Liver (tissue), 9 donors: Measurements from ENCODE around the gene MORC4. TPM values are rescaled to one million over a fixed set of nuclear protein-coding genes. Genes with fewer than 3 reads are reported as not detected.

ENCODE experiments used
- DNase-seq: peaks from one replicate; pipeline ENCODE4 v3.0.0-alpha.2; 2017; ENCODE audit warnings: low spot score
- H3K27ac ChIP-seq, 2 donors: one replicate each; pipeline ENCODE4 v1.7.0; 2013; ENCODE audit warnings: inconsistent platforms in 2 of 2, low read length in 2 of 2, control low read depth in 1 of 2, low read depth in 1 of 2, mild to moderate bottlenecking in 1 of 2
- H3K27me3 ChIP-seq, 4 donors: one replicate each; pipeline versions ENCODE4 v1.6.1 to v1.7.0; 2013; ENCODE audit warnings: low read length in 3 of 4, inconsistent platforms in 1 of 4, mild to moderate bottlenecking in 1 of 4, moderate library complexity in 1 of 4; ENCODE audit not compliant: control insufficient read depth in 4 of 4, insufficient read depth in 4 of 4
- H3K36me3 ChIP-seq, 4 donors: one replicate each; pipeline versions ENCODE4 v1.6.1 to v1.7.0; 2013; ENCODE audit warnings: low read length in 3 of 4, mild to moderate bottlenecking in 3 of 4, low read depth in 1 of 4, moderate library complexity in 1 of 4; ENCODE audit not compliant: control insufficient read depth in 4 of 4, insufficient read depth in 3 of 4
- H3K4me1 ChIP-seq, 4 donors: one replicate each; pipeline versions ENCODE4 v1.6.1 to v1.7.0; 2013; ENCODE audit warnings: low read length in 3 of 4, mild to moderate bottlenecking in 3 of 4, moderate library complexity in 1 of 4; ENCODE audit not compliant: control insufficient read depth in 4 of 4, insufficient read depth in 4 of 4
- H3K4me3 ChIP-seq, 3 donors: one replicate each; pipeline versions ENCODE4 v1.6.1 to v1.7.0; 2013; ENCODE audit warnings: low read length in 3 of 3, control low read depth in 1 of 3, low read depth in 1 of 3, mild to moderate bottlenecking in 1 of 3
- H3K9ac ChIP-seq, 2 donors: one replicate each; pipeline ENCODE4 v1.7.0; 2013; ENCODE audit warnings: low read length in 2 of 2, mild to moderate bottlenecking in 2 of 2, moderate library complexity in 2 of 2, control low read depth in 1 of 2, low read depth in 1 of 2
- H3K9me3 ChIP-seq, 4 donors: one replicate each; pipeline versions ENCODE4 v1.6.1 to v1.7.0; 2013; ENCODE audit warnings: low read length in 3 of 4; ENCODE audit not compliant: control insufficient read depth in 4 of 4
- EGR1 ChIP-seq, 2 donors: IDR thresholded peaks; 2 replicates each; pipeline ENCODE4 v1.6.1; 2016 to 2018; ENCODE audit warnings: antibody characterized with exemption in 2 of 2, low read depth in 2 of 2
- FOXA2 ChIP-seq: IDR thresholded peaks from 2 replicates; pipeline ENCODE4 v1.6.1; 2016; ENCODE audit warnings: antibody characterized with exemption
- GABPA ChIP-seq, 2 donors: IDR thresholded peaks in 1 of 2; conservative IDR thresholded peaks in 1 of 2; 2 replicates each; pipeline ENCODE4 v1.6.1; 2016; ENCODE audit warnings: antibody characterized with exemption in 2 of 2, mild to moderate bottlenecking in 1 of 2, moderate library complexity in 1 of 2
- HNF4A ChIP-seq, 2 donors: conservative IDR thresholded peaks; 2 replicates each; pipeline ENCODE4 v1.6.1; 2016; ENCODE audit warnings: antibody characterized with exemption in 2 of 2, mild to moderate bottlenecking in 2 of 2
- JUND ChIP-seq, 2 donors: IDR thresholded peaks; 2 replicates each; pipeline ENCODE4 v1.6.1; 2016; ENCODE audit warnings: antibody characterized with exemption in 2 of 2
- NR2F2 ChIP-seq: IDR thresholded peaks from 2 replicates; pipeline ENCODE4 v1.6.1; 2016; ENCODE audit warnings: antibody characterized with exemption
- RAD21 ChIP-seq, 2 donors: IDR thresholded peaks; 2 replicates each; pipeline ENCODE4 v1.6.1; 2016; ENCODE audit warnings: antibody characterized with exemption in 2 of 2, mild to moderate bottlenecking in 2 of 2
- RXRA ChIP-seq, 2 donors: IDR thresholded peaks; 2 replicates each; pipeline ENCODE4 v1.6.1; 2017 to 2018; ENCODE audit warnings: antibody characterized with exemption in 2 of 2, mild to moderate bottlenecking in 1 of 2
- SP1 ChIP-seq: IDR thresholded peaks from 2 replicates; pipeline ENCODE4 v1.6.1; 2018; ENCODE audit warnings: antibody characterized with exemption, mild to moderate bottlenecking
- YY1 ChIP-seq: IDR thresholded peaks from 2 replicates; pipeline ENCODE4 v1.6.1; 2016; ENCODE audit warnings: antibody characterized with exemption, mild to moderate bottlenecking
- WGBS: extraction: QIAGEN DNeasy Blood & Tissue Kit; methylation state at CpG from one replicate; pipeline ENCODE4 v1.1.7; 2013; 5-methylcytosine and 5-hydroxymethylcytosine counted together
- polyA plus RNA-seq, 2 donors: library from polyadenylated mRNA; stranded (reverse) in 1 of 2; unstranded in 1 of 2; fragments of 200-250 nt in 1 of 2; fragments of >200 nt in 1 of 2; fragmentation: Nextera tagmentation in 1 of 2; extraction: Ambion mirVana in 1 of 2; gene quantifications; one replicate each; pipeline versions ENCODE4 v1.2.1 to v1.2.3, GENCODE V29; 2013 to 2015
- total RNA-seq, 2 donors: library from RNA; depleted of rRNA; stranded (reverse); fragments of >200 nt; gene quantifications; one replicate each; pipeline ENCODE4 v1.2.3, GENCODE V29; 2014
- TF ChIP-seq, protein P1 (sequence below): fragments of 150-350 bp; IDR thresholded peaks from 2 replicates; pipeline ENCODE4 v1.5.1; 2017; ENCODE audit warnings: improper control_type of control experiment, low read depth, low read length; ENCODE audit not compliant: missing input control
- TF ChIP-seq, protein P2 (sequence below): IDR thresholded peaks from 2 replicates; pipeline ENCODE4 v1.6.1; 2016; ENCODE audit warnings: antibody characterized with exemption
- TF ChIP-seq, protein P3 (sequence below): IDR thresholded peaks from 2 replicates; pipeline ENCODE4 v1.6.1; 2016; ENCODE audit warnings: antibody characterized with exemption
- donor health status: healthy.
- donor health status: healthy.
- donor health status: healthy.
- donor health status: healthy.
- donor health status: healthy.

The MORC4 gene
- total and polyA plus RNA-seq, 4 donors, result 5.8 to 11.0 (median 8.4) TPM

DNA sequence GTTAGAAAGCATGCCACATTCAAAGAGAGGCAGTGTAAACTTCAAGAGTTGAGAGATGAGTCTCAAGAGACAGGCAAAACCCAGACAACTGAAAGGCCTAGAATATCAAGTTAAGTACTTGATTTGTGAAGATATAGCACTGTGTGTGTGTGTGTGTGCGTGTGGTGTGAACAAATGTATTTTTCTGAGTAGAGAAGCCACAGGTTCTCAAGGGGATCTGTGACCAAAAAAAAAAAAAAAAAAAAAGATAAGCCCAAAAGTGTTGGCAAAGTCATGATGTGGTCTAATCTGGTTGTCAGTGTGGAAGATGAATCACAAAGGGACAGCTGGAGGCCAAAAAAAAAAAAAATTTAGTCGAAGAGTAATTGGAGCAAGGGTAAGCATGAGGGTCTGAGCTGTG lies 100.7 kb downstream of the MORC4 start:
- no peak for DNase-seq
- H3K27me3 ChIP-seq, result peaks cover 0 to 3% (median 0%) of the 10 kb centered on the region in 4 donors
- no peaks in the 10 kb centered on the region for H3K9me3 ChIP-seq
- no peaks in the 10 kb centered on the region for H3K36me3 ChIP-seq
- H3K27ac ChIP-seq, result peak overlapping the region; percentile 78 to 95
- H3K4me1 ChIP-seq, result peaks cover 0 to 41% (median 31%) of the 10 kb centered on the region in 4 donors
- H3K4me3 ChIP-seq, result no peak overlapping the region
- TF ChIP-seq RAD21 (IDR thresholded peaks at IDR 0.05) (no peak), EGR1 (IDR thresholded peaks at IDR 0.05; ENCODE audit: low read depth in 2 of 2) (no peak), JUND (IDR thresholded peaks at IDR 0.05) (no peak), NR2F2 (no peak), RXRA (IDR thresholded peaks at IDR 0.05) (no peak), FOXA2 (no peak)
- TF ChIP-seq, protein P1, sequence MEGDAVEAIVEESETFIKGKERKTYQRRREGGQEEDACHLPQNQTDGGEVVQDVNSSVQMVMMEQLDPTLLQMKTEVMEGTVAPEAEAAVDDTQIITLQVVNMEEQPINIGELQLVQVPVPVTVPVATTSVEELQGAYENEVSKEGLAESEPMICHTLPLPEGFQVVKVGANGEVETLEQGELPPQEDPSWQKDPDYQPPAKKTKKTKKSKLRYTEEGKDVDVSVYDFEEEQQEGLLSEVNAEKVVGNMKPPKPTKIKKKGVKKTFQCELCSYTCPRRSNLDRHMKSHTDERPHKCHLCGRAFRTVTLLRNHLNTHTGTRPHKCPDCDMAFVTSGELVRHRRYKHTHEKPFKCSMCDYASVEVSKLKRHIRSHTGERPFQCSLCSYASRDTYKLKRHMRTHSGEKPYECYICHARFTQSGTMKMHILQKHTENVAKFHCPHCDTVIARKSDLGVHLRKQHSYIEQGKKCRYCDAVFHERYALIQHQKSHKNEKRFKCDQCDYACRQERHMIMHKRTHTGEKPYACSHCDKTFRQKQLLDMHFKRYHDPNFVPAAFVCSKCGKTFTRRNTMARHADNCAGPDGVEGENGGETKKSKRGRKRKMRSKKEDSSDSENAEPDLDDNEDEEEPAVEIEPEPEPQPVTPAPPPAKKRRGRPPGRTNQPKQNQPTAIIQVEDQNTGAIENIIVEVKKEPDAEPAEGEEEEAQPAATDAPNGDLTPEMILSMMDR, result no peak
- TF ChIP-seq, protein P2, sequence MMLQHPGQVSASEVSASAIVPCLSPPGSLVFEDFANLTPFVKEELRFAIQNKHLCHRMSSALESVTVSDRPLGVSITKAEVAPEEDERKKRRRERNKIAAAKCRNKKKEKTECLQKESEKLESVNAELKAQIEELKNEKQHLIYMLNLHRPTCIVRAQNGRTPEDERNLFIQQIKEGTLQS, result no peak
- WGBS, result 39% methylated on average over 2 of the region's 2 CpGs
- no peak overlapping the region for H3K9ac ChIP-seq

DNA sequence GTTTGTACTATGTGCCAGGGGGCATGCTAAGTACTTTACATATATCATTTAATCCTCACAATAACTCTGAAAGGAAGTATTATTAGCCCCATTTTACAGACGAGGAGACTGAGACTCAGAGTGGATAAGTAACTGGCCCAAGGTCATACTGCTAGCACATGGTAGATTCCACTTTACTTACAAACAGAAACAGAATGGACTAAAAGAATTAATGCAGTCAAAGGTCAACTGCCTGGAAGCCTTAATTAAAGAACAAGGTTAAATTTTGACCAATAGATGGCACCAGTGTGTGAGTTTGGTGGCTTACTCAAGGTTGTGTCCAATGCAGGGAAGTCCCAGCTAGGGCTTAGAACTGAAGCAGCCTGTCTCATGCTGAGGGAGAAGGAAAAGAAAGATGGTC lies 101.5 kb downstream of the MORC4 start:
- no peak for DNase-seq
- Histone ChIP-seq H3K9me3 (no peaks in the 10 kb centered on the region), H3K36me3 (no peaks in the 10 kb centered on the region), H3K4me3 (no peak overlapping the region), H3K4me1 (peaks cover 0 to 39% (median 29%) of the 10 kb centered on the region in 4 donors), H3K27me3 (peaks cover 0 to 3% (median 0%) of the 10 kb centered on the region in 4 donors), H3K9ac (no peak overlapping the region), H3K27ac (peak overlapping the region in 1 of 2 donors; percentile 95)
- TF ChIP-seq YY1 (peak; percentile 36), RAD21 (IDR thresholded peaks at IDR 0.05) (peak; percentile 79 to 88), NR2F2 (peak; percentile 74), GABPA (IDR thresholded peaks at IDR 0.05 in 1 of 2, conservative IDR thresholded peaks at IDR 0.05 in 1 of 2) (no peak), HNF4A (conservative IDR thresholded peaks at IDR 0.05) (peak; percentile 25 to 74), SP1 (peak; percentile 58), RXRA (IDR thresholded peaks at IDR 0.05) (peak; percentile 60 to 74), EGR1 (IDR thresholded peaks at IDR 0.05; ENCODE audit: low read depth in 2 of 2) (no peak)
- TF ChIP-seq, protein P2, result no peak
- TF ChIP-seq, protein P1, result peak; percentile 41
- TF ChIP-seq, protein P3, sequence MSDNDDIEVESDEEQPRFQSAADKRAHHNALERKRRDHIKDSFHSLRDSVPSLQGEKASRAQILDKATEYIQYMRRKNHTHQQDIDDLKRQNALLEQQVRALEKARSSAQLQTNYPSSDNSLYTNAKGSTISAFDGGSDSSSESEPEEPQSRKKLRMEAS, result peak; percentile 35
- WGBS, result 4% methylated on average over 1 of the region's 1 CpG
